Vagina (tissue), 2 donors: ENCODE results near the gene INHA. TPM values are rescaled to one million over a fixed set of nuclear protein-coding genes. Genes with fewer than 3 reads are reported as not detected.

Source experiments
- DNase-seq, 2 donors: peaks; one replicate each; pipeline ENCODE4 v3.0.0-alpha.2; 2017; ENCODE audit errors: extremely low spot score in 2 of 2
- H3K27ac ChIP-seq: fragments of 200-600 bp; sonication (generic); one replicate; pipeline ENCODE4 v1.5.1; 2019
- H3K27me3 ChIP-seq: fragments of 200-600 bp; sonication (generic); one replicate; pipeline ENCODE4 v1.5.1; 2019
- H3K36me3 ChIP-seq, 2 donors: fragments of 200-600 bp; sonication (generic); one replicate each; pipeline ENCODE4 v1.5.1; 2017 to 2019
- H3K4me1 ChIP-seq: fragments of 200-600 bp; sonication (generic); one replicate; pipeline ENCODE4 v1.5.1; 2019
- H3K4me3 ChIP-seq, 2 donors: fragments of 200-600 bp; sonication (generic); 1 replicate in 1 of 2; 2 replicates in 1 of 2; pipeline ENCODE4 v1.5.1; 2016 to 2019
- H3K9me3 ChIP-seq: fragments of 200-600 bp; sonication (generic); one replicate; pipeline ENCODE4 v1.5.1; 2019
- CTCF ChIP-seq, 3 experiments: fragments of 450-650 bp in 2 of 3; fragments of 200-600 bp in 1 of 3; sonication (generic) in 1 of 3; IDR thresholded peaks; one replicate each; pipeline ENCODE4 v1.5.1; 2017 to 2019; ENCODE audit warnings: antibody characterized with exemption in 3 of 3, mild to moderate bottlenecking in 2 of 3, moderate library complexity in 2 of 3
- POLR2A ChIP-seq, 2 donors: fragments of 450-650 bp; IDR thresholded peaks; one replicate each; pipeline ENCODE4 v1.6.1; 2017; ENCODE audit warnings: antibody characterized with exemption in 2 of 2, mild to moderate bottlenecking in 2 of 2, moderate library complexity in 2 of 2
- POLR2AphosphoS5 ChIP-seq, 2 donors: sonication (generic); formaldehyde crosslinking; IDR thresholded peaks; one replicate each; pipeline ENCODE4 v1.9.0; 2017; ENCODE audit warnings: antibody characterized with exemption in 2 of 2, mild to moderate bottlenecking in 2 of 2, low read depth in 1 of 2; ENCODE audit not compliant: insufficient read depth in 1 of 2
- intact Hi-C: fragments of 100-400 bp; cut with DNase I; formaldehyde crosslinking; loops from one replicate; pipeline ENCODE4 v1.15.1; 2023
- total RNA-seq: library from RNA; depleted of rRNA; stranded (reverse); fragments of >200 nt; gene quantifications from one replicate; pipeline ENCODE4 v1.2.3, GENCODE V29; 2016

INHA gene
- total RNA-seq, 1 donor from 2014 or later, result 0.74 TPM

- Histone ChIP-seq H3K27ac (peak overlapping the region; percentile 76), H3K27me3 (no peaks in the 10 kb centered on the region), H3K9me3 (no peaks in the 10 kb centered on the region), H3K36me3 (peaks cover 0 to 11% of the 10 kb centered on the region in 2 donors), H3K4me3 (peak overlapping the region; percentile 57 to 58), H3K4me1 (peaks cover 15% of the 10 kb centered on the region)
- no peak for TF ChIP-seq POLR2A (IDR thresholded peaks at IDR 0.05)
- no peak for TF ChIP-seq POLR2AphosphoS5 (IDR thresholded peaks at IDR 0.05; ENCODE audit: insufficient read depth in 1 of 2, low read depth in 1 of 2)
- no peak for TF ChIP-seq CTCF (IDR thresholded peaks at IDR 0.05)
- no peak for DNase-seq
- intact Hi-C loops, result no loop called here
These were observed 24.9 kb downstream of the INHA start for GRCh38 chr2:219596954-219597551.

- H3K4me1 ChIP-seq, result peaks cover 15% of the 10 kb centered on the region
- peak within 1 kb of the TSS; percentile 76 for H3K27ac ChIP-seq
- H3K4me3 ChIP-seq, result peak within 1 kb of the TSS; percentile 57 to 58
- no peaks in the 10 kb centered on the region for H3K9me3 ChIP-seq
- DNase-seq, result peak in 1 of 2 donors; percentile 96
- H3K36me3 ChIP-seq, result peaks cover 0 to 18% of the 10 kb centered on the region in 2 donors
- H3K27me3 ChIP-seq, result no peaks in the 10 kb centered on the region
- intact Hi-C loops, result no loop called here
- TF ChIP-seq POLR2A (IDR thresholded peaks at IDR 0.05), result peak in 1 of 2 donors; percentile 62
- TF ChIP-seq CTCF (IDR thresholded peaks at IDR 0.05), result no peak
- TF ChIP-seq POLR2AphosphoS5 (IDR thresholded peaks at IDR 0.05; ENCODE audit: insufficient read depth in 1 of 2, low read depth in 1 of 2), result peak; percentile 89 to 92
These were observed 25.6 kb downstream of the INHA start, which contains the start of gene STK11IP for GRCh38 chr2:219597552-219598307. Gene STK11IP (plus strand): TSS chr2:219597857. CDS start chr2:219598120, 263 bp downstream.

- H3K27ac ChIP-seq, result peak overlapping the region; percentile 76
- no peak for TF ChIP-seq POLR2A (IDR thresholded peaks at IDR 0.05)
- no peak for TF ChIP-seq CTCF (IDR thresholded peaks at IDR 0.05)
- no peak for TF ChIP-seq POLR2AphosphoS5 (IDR thresholded peaks at IDR 0.05; ENCODE audit: insufficient read depth in 1 of 2, low read depth in 1 of 2)
- peaks cover 15% of the 10 kb centered on the region for H3K4me1 ChIP-seq
- peaks cover 0 to 18% of the 10 kb centered on the region in 2 donors for H3K36me3 ChIP-seq
- H3K9me3 ChIP-seq, result no peaks in the 10 kb centered on the region
- no peak for DNase-seq
- peak overlapping the region; percentile 57 to 58 for H3K4me3 ChIP-seq
- no peaks in the 10 kb centered on the region for H3K27me3 ChIP-seq
- intact Hi-C loops, result no loop called here
These were observed 26.4 kb downstream of the INHA start for GRCh38 chr2:219598308-219599078.

- intact Hi-C loops, result no loop called here
- no peak for DNase-seq
- no peak overlapping the region for H3K4me3 ChIP-seq
- no peaks in the 10 kb centered on the region for H3K9me3 ChIP-seq
- H3K36me3 ChIP-seq, result peaks cover 0 to 48% of the 10 kb centered on the region in 2 donors
- TF ChIP-seq CTCF (IDR thresholded peaks at IDR 0.05) (no peak), POLR2AphosphoS5 (IDR thresholded peaks at IDR 0.05; ENCODE audit: insufficient read depth in 1 of 2, low read depth in 1 of 2) (no peak), POLR2A (IDR thresholded peaks at IDR 0.05) (no peak)
- H3K27me3 ChIP-seq, result no peaks in the 10 kb centered on the region
- no peaks in the 10 kb centered on the region for H3K4me1 ChIP-seq
- H3K27ac ChIP-seq, result no peak overlapping the region
These were observed 31.7 kb downstream of the INHA start for GRCh38 chr2:219603771-219604170.
